ENCODE measurements around the gene HSPB6. TPM values are rescaled to one million over a fixed set of nuclear protein-coding genes. Genes with fewer than 3 reads are reported as not detected.
"Not testable (repeated sequence)": the region's sequence is repeated elsewhere in the genome, so short reads cannot be mapped to it uniquely, and the experiment has no call there.

Gene HSPB6
- total RNA-seq, 1 experiment from 2014 or later, result not detected

DNA sequence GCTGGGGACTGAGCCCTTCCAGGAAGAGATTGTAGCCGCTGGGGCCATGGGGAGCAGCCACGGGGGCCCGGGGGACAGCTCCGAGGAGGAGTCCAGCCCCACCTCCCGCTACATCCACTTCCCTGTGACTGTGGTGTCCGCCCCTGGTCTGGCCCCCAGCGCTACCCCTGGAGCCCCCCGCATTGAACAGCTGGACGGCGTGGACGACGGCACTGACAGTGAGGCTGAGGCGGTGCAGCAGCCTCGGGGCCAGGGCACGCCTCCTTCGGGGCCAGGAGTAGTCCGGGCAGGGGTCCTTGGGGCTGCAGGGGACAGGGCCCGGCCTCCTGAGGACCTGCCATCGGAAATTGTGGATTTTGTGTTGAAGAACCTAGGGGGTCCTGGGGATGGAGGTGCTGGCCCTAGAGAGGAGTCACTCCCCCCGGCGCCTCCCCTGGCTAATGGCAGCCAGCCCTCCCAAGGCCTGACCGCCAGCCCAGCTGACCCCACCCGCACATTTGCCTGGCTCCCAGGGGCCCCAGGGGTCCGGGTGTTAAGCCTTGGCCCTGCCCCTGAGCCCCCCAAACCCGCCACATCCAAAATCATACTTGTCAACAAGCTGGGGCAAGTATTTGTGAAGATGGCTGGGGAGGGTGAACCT, 24.2 kb downstream of the HSPB6 start:
- no peak for DNase-seq (ENCODE audit: low read depth)

DNA sequence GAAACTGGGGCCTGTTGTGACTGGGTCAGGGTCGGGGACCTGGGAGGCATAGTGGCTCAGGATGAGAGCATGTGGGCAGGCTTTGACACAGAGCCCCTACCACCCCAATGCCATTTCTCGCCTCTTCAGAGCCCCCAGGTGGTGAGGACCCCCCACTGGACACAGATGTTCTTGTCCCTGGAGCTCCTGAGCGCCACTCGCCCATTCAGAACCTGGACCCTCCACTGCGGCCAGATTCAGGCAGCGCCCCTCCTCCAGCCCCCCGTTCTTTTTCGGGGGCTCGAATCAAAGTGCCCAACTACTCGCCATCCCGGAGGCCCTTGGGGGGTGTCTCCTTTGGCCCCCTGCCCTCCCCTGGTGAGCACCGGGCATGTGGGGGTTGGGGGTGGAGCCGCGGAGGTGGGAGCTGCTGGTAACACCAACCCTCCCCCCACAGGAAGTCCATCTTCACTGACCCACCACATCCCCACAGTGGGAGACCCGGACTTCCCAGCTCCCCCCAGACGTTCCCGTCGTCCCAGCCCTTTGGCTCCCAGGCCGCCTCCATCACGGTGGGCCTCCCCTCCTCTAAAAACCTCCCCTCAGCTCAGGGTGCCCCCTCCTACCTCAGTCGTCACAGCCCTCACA, 24.9 kb downstream of the HSPB6 start:
- no peak for DNase-seq (ENCODE audit: low read depth)

DNA sequence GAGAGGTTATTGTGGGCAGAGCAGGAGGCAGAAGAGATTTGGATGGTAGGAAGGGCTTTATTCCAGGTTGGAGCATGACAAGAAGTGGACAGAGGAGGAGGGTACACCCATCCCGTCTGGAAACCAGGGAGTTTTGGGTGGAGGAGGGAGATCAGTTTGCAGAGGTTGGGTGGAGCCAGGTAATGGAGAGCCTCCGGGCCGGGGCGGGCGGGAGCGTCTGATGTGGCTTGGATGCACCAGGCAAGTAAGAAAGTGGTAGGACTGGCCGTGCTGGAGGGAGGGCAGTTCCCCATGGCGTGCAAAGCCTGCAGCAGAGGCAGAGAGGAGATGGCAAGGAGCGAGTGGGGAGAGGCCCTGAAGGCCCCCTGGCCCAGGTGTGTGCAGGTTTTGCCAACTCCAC, 25.5 kb downstream of the HSPB6 start:
- DNase-seq (ENCODE audit: low read depth), result no peak

DNA sequence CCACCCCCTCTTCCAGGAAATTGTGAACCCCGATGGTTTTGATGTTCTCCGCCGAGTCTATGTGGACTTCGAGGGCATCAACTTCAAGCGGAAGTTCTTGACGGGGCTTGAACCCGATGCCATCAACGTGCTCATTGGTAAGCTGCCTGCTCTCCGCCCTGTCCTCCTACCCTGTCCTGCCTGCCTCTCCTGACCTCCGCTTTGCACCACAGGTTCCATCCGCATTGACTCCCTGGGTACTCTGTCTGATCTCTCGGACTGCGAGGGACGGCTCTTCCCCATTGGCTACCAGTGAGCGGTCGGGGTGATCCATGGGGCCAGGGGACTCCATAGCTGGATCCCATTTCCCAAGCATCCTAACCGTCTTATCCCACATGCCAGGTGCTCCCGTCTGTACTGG, 26.5 kb downstream of the HSPB6 start:
- DNase-seq (ENCODE audit: low read depth), result no peak

DNA sequence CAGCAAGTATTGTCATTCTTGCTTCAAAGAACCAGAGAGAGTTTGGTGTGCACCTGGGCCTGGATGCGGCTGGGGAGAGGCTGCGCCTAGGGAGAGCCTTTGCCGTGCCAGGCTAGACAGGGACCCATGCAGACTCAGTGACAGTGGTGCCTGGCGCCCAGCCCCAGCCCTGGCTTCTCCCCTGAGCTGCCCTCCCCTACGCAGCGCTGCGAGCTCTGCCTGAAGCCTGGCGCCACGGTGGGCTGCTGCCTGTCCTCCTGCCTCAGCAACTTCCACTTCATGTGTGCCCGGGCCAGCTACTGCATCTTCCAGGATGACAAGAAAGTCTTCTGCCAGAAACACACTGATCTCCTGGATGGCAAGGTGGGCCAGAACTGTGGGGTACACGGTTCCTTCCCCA, 27.1 kb downstream of the HSPB6 start:
- no peak for DNase-seq (ENCODE audit: low read depth)

DNA sequence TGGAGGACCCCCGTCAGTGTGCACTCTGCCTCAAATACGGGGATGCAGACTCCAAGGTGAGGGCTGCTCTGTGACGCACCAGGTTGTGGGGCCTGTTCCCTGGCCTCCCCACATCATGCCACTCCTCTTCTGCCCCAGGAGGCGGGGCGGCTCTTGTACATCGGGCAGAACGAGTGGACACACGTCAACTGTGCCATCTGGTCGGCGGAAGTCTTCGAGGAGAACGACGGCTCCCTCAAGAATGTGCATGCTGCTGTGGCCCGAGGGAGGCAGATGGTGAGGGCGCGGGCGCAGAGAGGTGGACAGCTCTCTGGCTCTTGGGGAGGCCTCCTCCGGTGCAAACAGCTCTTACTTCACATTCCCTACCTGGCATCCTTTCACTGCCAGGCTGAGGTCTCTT, 27.8 kb downstream of the HSPB6 start:
- DNase-seq (ENCODE audit: low read depth), result no peak

DNA sequence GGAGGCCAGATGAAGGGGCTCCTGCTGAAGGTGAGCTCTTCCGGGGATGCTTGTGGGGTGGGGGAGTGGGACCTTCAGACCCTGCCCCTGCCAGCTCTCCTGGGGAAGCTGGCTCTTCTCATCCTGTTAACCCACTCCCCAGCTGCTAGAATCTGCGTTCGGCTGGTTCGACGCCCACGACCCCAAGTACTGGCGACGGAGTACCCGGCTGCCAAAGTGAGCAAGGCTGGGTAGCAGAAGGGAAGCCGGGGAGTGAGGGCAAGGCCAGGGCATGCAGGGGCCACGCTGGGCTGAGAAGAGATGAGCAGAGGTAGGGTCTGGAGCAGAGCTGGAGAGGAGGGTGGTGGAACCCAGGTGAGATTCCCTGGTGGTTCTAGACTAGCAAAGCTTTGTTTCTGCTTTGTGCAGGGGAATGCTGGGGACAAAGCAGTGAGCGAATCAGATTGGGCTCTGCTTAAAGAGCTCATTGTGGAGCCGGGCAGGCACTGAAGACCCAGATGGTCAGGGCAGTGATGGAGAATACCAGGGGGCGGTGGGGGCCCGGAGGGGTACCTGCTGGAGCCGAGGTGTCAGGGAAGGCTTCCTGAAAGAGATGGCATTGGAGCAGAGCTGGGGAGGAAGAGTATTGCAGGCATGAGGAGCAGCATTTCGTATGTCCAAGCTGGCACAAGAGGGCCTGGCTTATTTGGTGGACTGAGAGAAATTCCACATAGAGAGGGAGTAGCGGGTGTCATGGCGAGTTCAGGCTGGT, 28.7 kb downstream of the HSPB6 start:
- no peak for DNase-seq (ENCODE audit: low read depth)

DNA sequence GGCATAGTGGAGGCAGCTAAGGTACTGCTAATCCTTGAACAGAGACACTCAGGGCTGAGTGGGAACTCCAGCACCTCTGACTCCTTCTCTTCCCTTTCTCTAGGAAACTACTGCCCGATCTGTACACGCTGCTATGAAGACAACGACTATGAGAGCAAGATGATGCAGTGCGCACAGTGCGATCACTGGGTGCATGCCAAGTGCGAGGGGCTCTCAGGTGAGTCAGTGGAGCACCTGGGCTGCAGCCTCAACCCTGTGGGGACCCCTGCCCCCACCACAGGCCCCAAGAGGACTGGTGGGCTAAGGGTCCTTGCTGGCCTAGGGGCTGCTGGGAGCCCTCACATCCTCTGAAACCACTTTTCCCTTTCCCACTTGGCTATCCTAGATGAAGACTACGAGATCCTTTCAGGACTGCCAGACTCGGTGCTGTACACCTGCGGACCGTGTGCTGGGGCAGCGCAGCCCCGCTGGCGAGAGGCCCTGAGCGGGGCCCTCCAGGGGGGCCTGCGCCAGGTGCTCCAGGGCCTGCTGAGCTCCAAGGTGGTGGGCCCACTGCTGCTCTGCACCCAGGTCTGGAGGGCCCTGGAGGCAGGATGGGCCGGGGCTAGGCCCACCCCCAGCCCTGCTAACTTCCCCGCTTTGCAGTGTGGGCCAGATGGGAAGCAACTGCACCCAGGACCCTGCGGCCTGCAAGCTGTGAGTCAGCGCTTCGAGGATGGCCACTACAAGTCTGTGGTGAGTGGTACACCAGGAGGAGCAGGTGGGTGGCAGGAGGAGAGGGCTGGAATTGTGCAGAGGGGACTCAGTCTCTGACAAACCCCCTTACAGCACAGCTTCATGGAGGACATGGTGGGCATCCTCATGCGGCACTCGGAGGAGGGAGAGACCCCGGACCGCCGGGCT, 29.5 kb downstream of the HSPB6 start:
- DNase-seq (ENCODE audit: low read depth), result no peak

DNA sequence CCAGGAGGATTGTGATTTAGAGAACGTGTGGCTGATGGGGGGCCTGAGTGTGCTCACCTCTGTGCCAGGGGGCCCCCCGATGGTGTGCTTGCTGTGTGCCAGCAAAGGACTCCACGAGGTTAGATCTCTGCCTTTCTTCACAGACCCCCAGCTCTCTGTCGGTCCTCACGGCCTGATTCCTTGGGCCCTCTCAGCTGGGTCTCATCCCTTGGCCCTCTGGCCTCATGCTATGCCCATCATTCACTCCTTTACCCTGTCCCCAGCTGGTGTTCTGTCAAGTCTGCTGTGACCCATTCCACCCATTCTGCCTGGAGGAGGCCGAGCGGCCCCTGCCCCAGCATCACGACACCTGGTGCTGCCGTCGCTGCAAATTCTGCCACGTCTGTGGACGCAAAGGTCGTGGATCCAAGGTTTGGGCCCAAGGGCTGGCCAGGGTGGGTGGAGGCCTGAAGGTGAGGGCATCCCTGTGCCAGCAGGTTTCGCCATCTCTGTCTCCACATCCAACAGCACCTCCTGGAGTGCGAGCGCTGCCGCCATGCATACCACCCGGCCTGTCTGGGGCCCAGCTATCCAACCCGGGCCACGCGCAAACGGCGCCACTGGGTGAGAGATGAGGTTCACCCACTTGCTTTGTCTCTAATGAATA, 31.5 kb downstream of the HSPB6 start:
- no peak for DNase-seq (ENCODE audit: low read depth)

DNA sequence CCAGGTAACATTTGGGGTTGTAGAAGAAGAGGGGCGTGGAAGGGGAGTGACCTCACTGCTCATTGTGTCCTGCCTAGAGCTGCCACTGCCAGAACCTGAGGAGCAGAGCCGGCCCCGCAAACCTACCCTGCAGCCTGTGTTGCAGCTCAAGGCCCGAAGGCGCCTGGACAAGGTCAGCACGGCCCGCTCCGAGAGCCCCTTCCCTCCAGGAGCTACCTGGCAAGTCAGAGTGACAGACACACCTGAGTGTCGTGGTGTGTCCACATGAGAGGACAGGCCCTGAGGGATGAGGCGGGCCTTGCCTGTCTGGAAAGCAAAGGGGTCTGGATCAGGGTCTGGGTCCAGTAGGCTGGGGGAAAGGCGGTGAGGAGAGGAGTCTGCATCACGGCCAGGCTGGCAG, 32.3 kb downstream of the HSPB6 start:
- DNase-seq (ENCODE audit: low read depth), result no peak

DNA sequence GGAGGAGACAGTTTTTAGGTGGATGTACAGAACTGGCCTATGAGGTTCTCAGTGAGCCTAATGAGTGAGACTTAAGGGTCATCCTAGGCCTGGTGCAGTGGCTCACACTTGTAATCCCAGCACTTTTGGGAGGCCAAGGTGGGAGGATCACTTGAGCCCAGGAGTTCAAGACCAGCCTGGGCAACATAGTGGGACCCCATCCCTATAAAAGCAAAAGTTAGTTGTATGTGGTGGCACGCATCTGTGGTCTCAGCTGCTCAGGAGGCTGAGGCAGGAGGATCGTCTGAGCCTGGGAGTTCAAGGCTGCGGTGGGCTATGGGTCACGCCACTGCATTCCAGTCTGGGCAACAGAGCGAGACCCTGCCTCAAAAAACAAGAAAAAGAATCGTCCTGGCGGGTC, 32.7 kb downstream of the HSPB6 start:
- not testable (repeated sequence) for DNase-seq (ENCODE audit: low read depth)

DNA sequence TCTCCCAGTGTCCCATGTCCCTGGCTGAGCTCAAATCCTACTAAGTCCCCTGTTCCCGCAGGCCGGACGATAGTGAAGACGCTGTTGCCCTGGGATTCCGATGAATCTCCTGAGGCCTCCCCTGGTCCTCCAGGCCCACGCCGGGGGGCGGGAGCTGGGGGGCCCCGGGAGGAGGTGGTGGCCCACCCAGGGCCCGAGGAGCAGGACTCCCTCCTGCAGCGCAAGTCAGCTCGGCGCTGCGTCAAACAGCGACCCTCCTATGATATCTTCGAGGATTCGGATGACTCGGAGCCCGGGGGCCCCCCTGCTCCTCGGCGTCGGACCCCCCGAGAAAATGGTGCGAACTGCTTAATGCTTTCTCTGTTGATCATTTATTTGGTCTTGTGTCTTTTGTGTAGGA, 33.2 kb downstream of the HSPB6 start:
- DNase-seq (ENCODE audit: low read depth), result no peak

DNA sequence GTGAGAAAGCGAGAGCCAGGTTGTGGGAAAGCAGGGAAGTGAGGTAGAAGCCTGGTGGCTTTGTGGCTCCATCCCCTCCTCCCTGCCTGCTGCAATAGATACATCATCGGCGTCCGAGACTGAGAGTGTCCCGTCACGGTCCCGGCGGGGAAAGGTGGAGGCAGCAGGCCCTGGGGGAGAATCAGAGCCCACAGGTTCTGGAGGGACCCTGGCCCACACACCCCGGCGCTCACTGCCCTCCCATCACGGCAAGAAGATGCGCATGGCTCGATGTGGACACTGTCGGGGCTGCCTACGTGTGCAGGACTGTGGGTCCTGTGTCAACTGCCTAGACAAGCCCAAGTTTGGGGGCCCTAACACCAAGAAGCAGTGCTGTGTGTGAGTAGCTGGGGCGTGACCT, 33.9 kb downstream of the HSPB6 start:
- DNase-seq (ENCODE audit: low read depth), result no peak

DNA sequence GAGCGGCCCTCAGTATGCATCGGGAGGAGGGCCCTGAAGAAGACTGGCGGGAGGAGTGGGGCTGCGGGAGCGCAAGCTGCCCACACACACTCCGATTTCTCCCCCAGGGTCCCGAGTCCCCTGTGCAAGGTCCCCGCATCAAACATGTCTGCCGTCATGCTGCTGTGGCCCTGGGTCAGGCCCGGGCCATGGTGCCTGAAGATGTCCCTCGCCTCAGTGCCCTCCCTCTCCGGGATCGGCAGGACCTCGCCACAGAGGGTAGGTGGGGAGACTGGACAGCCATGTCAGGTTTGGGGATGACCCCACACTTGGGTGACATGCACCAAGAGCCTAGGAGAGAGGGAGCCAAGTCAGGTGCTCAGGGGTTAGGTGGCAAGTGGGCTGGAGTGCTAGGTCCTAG, 34.4 kb downstream of the HSPB6 start:
- no peak for DNase-seq (ENCODE audit: low read depth)

DNA sequence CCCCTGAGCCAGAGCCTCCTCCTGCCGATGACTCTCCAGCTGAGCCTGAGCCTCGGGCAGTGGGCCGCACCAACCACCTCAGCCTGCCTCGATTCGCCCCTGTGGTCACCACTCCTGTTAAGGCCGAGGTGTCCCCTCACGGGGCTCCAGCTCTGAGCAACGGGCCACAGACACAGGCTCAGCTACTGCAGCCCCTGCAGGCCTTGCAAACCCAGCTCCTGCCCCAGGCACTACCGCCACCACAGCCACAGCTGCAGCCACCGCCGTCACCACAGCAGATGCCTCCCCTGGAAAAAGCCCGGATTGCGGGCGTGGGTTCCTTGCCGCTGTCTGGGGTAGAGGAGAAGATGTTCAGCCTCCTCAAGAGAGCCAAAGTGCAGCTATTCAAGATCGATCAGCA, 35.5 kb downstream of the HSPB6 start:
- no peak for DNase-seq (ENCODE audit: low read depth)

DNA sequence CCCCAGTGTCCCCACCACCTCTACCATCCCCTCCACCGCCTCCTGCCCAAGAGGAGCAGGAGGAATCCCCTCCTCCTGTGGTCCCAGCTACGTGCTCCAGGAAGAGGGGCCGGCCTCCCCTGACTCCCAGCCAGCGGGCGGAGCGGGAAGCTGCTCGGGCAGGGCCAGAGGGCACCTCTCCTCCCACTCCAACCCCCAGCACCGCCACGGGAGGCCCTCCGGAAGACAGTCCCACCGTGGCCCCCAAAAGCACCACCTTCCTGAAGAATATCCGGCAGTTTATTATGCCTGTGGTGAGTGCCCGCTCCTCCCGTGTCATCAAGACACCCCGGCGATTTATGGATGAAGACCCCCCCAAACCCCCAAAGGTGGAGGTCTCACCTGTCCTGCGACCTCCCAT, 36.2 kb downstream of the HSPB6 start:
- DNase-seq (ENCODE audit: low read depth), result no peak

DNA sequence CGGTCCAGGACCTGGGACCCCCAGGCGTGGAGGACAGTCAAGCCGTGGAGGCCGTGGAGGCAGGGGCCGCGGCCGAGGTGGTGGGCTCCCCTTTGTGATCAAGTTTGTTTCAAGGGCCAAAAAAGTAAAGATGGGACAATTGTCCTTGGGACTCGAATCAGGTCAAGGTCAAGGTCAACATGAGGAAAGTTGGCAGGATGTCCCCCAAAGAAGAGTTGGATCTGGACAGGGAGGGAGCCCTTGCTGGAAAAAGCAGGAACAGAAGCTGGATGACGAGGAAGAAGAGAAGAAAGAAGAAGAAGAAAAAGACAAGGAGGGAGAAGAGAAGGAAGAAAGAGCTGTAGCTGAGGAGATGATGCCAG, 36.7 kb downstream of the HSPB6 start:
- no peak for DNase-seq (ENCODE audit: low read depth)

DNA sequence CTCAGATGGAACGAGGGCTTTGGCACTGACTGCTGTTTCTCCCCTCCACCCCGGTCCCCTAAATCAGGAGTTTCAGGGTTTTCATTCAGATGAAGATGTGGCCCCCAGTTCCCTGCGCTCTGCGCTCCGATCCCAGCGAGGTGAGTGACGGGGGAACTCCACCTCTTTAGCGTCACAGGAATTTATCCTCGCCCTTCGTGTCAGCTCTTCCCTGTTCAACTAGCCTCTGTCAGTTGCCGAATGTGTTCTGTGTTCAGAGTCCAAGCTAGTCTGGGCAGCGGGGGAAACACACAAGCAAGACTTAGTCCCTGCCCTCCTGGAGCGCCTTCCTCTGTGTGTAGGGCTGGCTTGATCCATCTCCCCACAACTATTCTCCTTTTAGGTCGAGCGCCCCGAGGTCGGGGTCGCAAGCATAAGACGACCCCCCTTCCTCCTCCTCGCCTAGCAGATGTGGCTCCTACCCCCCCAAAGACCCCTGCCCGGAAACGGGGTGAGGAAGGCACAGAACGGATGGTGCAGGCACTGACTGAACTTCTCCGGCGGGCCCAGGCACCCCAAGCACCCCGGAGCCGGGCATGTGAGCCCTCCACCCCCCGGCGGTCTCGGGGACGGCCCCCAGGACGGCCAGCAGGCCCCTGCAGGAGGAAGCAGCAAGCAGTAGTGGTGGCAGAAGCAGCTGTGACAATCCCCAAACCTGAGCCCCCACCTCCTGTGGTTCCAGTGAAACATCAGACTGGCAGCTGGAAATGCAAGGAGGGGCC, 37.2 kb downstream of the HSPB6 start:
- DNase-seq (ENCODE audit: low read depth), result no peak

DNA sequence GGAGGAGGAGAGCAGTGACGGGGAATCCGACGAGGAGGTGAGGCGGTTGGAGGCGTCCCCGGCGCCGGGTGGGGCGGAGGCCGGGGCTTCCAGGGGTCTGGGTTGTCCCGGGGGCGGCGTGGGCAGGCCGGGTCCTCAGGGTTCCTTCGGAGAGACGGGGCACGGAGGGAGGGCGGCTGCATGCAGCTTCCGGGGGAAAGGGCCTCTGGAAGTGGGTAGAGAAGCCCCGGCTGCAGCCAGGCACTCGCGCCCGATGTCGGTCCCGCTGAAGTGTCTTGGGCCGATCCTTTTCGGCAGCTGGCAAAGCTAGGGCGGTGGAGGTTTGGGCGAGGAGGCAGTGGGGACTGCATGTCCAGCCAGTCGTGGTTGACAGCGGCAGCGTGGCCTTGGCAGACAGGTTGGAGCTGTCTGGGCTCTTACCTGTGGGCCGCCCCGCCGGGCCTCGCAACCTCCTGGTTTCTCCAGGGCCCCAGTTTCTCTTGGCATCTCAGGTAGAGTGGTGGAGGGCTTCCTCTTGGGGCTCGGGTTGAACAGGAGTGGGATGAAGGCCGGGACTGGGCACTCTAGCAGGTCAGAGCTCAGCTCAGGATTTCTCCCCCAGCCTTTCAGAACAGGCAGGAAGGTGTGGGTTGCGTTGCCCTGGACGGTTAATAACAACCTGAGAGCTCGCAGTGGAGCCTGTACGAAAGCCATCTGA, 38.3 kb downstream of the HSPB6 start:
- no peak for DNase-seq (ENCODE audit: low read depth)

All from HT1080 (cell line).